ENCODE measurements around the gene COL9A3. TPM values are rescaled to one million over a fixed set of nuclear protein-coding genes. Genes with fewer than 3 reads are reported as not detected.

The COL9A3 gene
- total RNA-seq, 2 experiments from 2014 or later = not detected

DNA sequence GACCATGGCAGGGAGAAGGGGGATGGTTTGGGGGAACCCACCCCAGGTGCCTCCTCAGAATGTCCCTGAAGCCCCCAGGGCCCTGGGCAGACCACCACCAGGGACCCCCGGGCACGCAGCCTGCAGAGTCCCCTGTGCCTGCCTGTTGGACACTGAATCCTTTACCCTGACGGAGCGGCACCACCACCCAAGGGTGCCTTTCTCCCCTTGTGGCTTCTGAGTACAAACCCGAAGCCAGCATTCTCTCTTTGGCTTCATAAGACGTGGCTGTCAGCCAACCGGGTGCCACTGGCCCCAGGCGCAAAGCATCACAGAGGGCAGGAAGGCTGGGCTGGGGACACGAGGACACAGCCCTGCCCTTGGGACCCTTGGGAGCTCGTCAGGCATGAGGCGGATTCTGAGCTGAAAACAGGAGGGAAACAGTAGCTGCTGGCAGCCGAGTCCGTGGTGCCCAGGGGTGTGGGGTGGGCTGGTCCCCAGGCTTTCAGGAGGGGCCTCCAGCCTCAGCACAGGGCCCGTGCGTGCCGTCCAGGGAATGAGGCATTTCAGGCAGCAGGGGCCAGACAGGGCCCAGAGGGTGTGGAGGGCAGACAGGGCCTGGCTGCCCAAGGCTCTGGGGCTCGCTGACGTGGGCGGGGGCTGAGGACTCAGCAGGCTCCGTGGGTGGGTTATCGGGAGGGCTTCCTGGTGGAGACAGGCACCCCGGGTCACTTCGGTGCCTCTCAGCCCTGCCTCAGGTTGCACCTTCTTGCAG lies 3.5 kb downstream of the COL9A3 start:
- POLR2A ChIA-PET = no interaction called here

DNA sequence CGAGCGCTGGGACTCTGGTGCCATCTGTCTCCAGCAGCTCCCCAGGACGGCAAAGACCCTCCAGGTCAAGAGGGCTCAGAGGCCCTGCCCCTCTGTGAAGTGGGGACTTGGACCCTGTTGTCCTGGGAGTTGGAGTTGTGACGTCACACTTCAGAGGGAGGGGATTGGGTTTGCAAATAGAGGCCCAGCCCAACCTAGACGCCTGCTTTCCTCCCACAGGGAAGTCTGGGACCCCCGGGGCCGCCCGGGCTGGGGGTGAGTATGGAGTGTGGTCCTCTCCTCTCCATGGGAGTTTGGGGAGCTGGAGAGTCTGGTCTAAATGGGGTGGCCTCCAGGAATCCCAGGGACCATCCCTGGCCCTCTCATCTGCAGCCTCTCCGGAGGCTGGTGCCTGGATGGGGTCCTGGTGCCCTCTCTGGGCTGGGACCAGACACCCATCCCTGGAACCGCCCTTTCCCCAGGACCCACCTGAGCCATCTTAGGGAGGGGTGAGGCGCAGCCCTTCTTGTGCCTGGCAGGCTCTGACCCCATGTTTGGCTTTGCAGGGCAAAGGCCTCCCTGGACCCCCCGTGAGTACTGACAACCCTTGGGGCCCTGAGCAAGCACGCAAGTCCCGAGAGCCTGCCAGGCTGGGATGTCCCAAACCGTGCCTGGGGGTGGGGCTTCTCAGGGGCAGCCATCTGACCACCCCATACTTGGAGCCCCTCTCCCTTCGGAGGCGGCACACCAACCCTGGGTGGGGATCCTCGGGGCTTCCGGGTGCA lies 4.3 kb downstream of the COL9A3 start:
- intact Hi-C loops (cut with DNase I, micrococcal nuclease) = no loop called here
- DNase-seq (no peak), ATAC-seq (ENCODE audit: poor library complexity) (no peak)
- Histone ChIP-seq H3K27me3 (ENCODE audit: control insufficient read depth in 1 of 2, insufficient read depth in 2 of 2, low read length in 2 of 2) (peaks cover 31 to 34% of the 10 kb centered on the region in 2 experiments), H3K4me1 (ENCODE audit: insufficient read depth, low read length) (peaks cover 24% of the 10 kb centered on the region), H3K4me3 (ENCODE audit: low read length) (no peak overlapping the region), H3K36me3 (ENCODE audit: insufficient read depth, low read length) (no peaks in the 10 kb centered on the region), H3K27ac (ENCODE audit: low read depth in 1 of 2, low read length in 2 of 2) (no peak overlapping the region), H3K9me3 (ENCODE audit: control insufficient read depth in 1 of 2, insufficient read depth in 1 of 2, low read length in 2 of 2) (peaks cover 0 to 13% of the 10 kb centered on the region in 2 experiments)
- H3K36me3 Mint-ChIP-seq (ENCODE audit: low read depth) = no peaks in the 10 kb centered on the region
- TF ChIP-seq, protein P1, sequence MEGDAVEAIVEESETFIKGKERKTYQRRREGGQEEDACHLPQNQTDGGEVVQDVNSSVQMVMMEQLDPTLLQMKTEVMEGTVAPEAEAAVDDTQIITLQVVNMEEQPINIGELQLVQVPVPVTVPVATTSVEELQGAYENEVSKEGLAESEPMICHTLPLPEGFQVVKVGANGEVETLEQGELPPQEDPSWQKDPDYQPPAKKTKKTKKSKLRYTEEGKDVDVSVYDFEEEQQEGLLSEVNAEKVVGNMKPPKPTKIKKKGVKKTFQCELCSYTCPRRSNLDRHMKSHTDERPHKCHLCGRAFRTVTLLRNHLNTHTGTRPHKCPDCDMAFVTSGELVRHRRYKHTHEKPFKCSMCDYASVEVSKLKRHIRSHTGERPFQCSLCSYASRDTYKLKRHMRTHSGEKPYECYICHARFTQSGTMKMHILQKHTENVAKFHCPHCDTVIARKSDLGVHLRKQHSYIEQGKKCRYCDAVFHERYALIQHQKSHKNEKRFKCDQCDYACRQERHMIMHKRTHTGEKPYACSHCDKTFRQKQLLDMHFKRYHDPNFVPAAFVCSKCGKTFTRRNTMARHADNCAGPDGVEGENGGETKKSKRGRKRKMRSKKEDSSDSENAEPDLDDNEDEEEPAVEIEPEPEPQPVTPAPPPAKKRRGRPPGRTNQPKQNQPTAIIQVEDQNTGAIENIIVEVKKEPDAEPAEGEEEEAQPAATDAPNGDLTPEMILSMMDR (IDR thresholded peaks at IDR 0.05) = no peak
- POLR2A ChIA-PET = no interaction called here
- no peaks in the 10 kb centered on the region for H3K4me1 Mint-ChIP-seq (ENCODE audit: low read depth)
- H3K27me3 Mint-ChIP-seq = peaks cover 9% of the 10 kb centered on the region
- CTCF ChIA-PET = no interaction called here
- no peak overlapping the region for H3K27ac Mint-ChIP-seq
- no peak overlapping the region for H3K4me3 Mint-ChIP-seq
- H3K9me3 Mint-ChIP-seq = no peaks in the 10 kb centered on the region

More for the DNA sequence above, 3.5 kb downstream of the COL9A3 start:
- H3K4me3 ChIP-seq (ENCODE audit: low read length) = no peak overlapping the region
- Mint-ChIP-seq H3K27me3 (peaks cover 17% of the 10 kb centered on the region), H3K4me1 (ENCODE audit: low read depth) (peaks cover 7% of the 10 kb centered on the region), H3K4me3 (no peak overlapping the region), H3K36me3 (ENCODE audit: low read depth) (no peaks in the 10 kb centered on the region), H3K27ac (no peak overlapping the region), H3K9me3 (no peaks in the 10 kb centered on the region)
- TF ChIP-seq, protein P1 (IDR thresholded peaks at IDR 0.05) = no peak
- H3K4me1 ChIP-seq (ENCODE audit: insufficient read depth, low read length) = peaks cover 31% of the 10 kb centered on the region
- ATAC-seq (ENCODE audit: poor library complexity) = no peak
- CTCF ChIA-PET = no interaction called here
- no peak overlapping the region for H3K27ac ChIP-seq (ENCODE audit: low read depth in 1 of 2, low read length in 2 of 2)
- intact Hi-C loops (cut with DNase I, micrococcal nuclease) = no loop called here
- H3K27me3 ChIP-seq (ENCODE audit: control insufficient read depth in 1 of 2, insufficient read depth in 2 of 2, low read length in 2 of 2) = peaks cover 38 to 39% of the 10 kb centered on the region in 2 experiments
- H3K36me3 ChIP-seq (ENCODE audit: insufficient read depth, low read length) = no peaks in the 10 kb centered on the region
- DNase-seq = no peak
- peaks cover 0 to 16% of the 10 kb centered on the region in 2 experiments for H3K9me3 ChIP-seq (ENCODE audit: control insufficient read depth in 1 of 2, insufficient read depth in 1 of 2, low read length in 2 of 2)

DNA sequence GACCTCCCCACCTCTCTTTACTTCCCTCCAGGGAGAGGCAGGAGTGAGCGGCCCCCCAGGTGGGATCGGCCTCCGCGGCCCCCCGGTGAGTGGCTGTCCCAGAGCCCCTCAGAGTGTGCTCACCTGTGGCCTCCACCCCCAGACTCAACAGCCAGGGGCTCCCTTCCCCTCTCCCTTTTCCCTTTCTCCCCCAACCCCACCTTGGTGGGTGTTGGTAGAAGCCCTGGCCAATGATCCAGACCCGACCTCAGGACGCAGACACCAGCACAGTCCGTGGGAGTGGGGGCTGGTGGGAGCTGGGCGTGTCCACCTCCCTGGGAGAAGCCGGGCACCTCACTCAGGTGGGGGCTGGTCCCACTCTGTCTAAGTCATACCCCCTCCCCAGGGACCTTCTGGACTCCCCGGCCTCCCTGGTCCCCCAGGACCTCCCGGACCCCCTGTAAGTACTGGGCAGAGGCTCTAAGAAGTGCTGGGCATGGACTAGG lies 4.9 kb downstream of the COL9A3 start:
- H3K9me3 Mint-ChIP-seq = no peaks in the 10 kb centered on the region
- intact Hi-C loops (cut with DNase I, micrococcal nuclease) = no loop called here
- TF ChIP-seq, protein P1 (IDR thresholded peaks at IDR 0.05) = no peak
- H3K27me3 Mint-ChIP-seq = peaks cover 9% of the 10 kb centered on the region
- Histone ChIP-seq H3K4me1 (ENCODE audit: insufficient read depth, low read length) (peaks cover 18% of the 10 kb centered on the region), H3K36me3 (ENCODE audit: insufficient read depth, low read length) (no peaks in the 10 kb centered on the region), H3K4me3 (ENCODE audit: low read length) (no peak overlapping the region), H3K27ac (ENCODE audit: low read depth in 1 of 2, low read length in 2 of 2) (no peak overlapping the region), H3K27me3 (ENCODE audit: control insufficient read depth in 1 of 2, insufficient read depth in 2 of 2, low read length in 2 of 2) (peaks cover 25 to 29% of the 10 kb centered on the region in 2 experiments), H3K9me3 (ENCODE audit: control insufficient read depth in 1 of 2, insufficient read depth in 1 of 2, low read length in 2 of 2) (peaks cover 0 to 10% of the 10 kb centered on the region in 2 experiments)
- H3K36me3 Mint-ChIP-seq (ENCODE audit: low read depth) = no peaks in the 10 kb centered on the region
- DNase-seq = no peak
- ChIA-PET CTCF (no interaction called here), POLR2A (no interaction called here)
- no peak overlapping the region for H3K4me3 Mint-ChIP-seq
- ATAC-seq (ENCODE audit: poor library complexity) = no peak
- H3K27ac Mint-ChIP-seq = no peak overlapping the region
- H3K4me1 Mint-ChIP-seq (ENCODE audit: low read depth) = no peaks in the 10 kb centered on the region
